NCI-H748 treated with DMSO at 0.1 percent for 48 hours (cell line): Measurements from ENCODE around the gene RAB11FIP2.

Experiments
- DNase-seq: peaks from one replicate; lab custom pipeline; 2025; lab: John Stamatoyannopoulos, UW

The RAB11FIP2 gene

DNA sequence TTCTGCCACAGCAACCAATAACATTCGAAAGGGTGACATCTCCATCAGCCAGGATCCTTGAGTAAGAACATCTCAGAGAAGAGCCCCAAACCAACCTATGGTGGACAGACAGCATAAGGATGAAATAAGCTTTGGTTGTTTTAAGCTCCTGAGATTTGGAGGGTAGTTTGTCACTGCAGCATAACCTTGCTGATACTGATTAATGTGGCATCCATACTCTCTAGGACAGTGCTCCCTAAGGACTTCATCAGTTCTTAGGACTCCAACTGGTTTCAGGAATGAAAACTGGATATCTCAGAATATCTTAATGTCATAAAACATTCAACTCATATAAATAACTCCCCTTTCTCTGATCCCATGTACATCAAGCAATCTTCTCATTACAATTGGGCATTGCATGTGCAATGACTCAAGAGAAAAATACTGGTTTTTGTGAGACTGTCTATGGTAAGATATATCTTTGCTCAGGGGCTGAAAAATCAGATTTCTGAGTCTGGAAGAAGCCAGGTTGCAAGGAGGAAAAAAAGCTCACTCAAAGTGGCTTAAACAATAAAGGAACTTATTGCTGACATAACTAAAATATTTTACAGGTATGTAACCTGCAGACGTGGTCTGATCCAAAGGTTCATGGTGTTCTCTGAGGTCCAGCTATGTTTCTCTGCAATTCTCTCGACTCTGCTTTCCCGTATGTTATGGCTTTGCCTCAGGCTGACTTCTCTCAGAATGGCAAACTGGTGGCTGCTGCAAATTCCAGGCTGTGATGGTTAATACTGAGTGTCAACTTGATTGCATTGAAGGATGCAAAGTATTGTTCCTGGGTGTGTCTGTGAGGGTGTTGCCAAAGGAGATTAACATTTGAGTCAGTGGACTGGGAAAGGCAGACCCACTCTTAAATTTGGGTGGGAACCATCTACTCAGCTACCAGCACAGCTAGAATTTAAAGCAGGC lies 65.7 kb downstream of the RAB11FIP2 start:
- DNase-seq: no peak

DNA sequence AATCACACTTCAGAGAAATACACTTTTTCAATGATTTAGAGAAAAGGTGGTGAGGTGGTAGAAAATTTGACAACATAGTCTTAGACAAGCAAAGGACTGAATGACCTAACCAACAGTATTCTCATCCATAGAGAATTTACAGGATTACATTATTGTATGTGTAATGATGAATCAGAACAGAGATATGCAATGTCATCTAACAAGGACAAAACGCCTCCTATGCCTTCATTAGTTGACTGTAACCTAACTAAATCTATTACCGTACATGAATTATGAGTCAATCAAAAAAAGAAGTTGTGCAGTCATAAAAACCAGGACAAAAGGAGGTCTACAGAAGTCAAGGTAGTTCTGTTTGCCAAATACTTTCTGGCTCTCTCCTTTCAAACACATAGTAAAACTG lies 66.5 kb downstream of the RAB11FIP2 start:
- DNase-seq: no peak

DNA sequence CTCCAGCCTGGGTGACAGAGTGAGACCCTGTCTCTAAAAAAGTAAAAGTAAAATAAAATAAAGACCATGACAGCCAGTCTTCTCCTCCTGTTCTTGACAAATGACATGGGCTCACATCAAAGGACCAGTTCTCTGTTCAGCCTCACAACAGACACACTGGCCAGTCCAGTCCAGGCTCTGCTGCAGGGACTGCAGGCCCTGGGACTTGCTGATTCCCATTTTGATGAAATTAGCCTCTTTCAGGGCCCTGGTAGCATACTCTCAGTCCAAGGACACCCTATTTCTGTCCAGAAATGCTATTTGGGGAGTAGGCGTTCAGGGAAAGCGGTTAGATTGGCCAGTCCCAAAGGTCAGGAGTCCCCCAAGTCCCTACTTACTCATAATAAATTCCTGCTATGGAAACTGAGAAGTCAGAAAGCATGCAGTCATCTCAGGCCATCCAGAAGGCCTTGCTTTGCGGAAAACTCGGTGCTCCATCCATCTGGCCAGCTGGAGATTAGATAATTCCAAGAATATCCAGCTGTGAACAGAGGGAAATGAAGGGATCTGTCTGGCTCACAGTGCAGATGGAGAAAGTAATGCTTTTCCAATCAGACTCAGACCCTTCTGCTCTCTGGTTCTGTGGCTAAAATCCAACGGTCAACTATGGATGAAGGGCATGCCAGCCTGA lies 74.4 kb downstream of the RAB11FIP2 start:
- no peak for DNase-seq

DNA sequence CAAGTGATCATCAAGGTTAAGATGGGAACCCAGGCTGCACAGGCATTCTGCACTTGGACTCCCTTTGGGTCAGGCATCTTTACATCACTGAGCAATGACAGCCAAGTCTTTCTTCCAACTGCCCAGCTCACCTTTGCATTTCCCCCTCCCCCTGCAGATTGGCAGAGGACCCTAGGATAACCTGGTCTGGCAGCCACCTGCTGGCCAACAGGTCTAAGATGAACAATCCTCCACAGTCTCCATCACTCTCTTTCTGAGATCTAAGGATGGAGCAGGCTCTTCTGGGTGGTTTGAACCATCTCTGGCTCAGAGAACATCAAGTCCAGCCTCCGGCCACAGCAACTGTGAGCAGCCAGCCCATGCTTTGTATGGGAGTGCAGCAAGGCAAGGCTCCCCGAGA lies 75.8 kb downstream of the RAB11FIP2 start:
- no peak for DNase-seq

DNA sequence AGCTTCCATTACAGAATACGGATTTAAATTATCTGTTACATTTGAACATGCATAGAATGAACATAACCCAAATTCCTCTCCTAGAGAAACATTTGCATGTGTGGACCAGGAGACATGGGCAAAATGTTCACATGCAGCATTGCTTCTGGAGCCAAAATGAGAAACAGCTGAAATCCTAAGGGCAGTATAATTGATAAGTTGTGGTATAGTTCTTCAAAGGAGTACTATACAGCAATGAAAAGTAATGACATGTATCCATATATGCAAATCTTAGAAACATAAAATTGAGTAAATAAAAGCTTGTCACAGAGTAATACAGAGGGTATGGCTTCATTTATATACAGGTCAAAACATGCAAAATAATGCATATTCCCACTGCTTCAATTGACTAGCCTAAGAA lies 77.1 kb downstream of the RAB11FIP2 start:
- no peak for DNase-seq

GRCh38 chr10:117968354-117969182 lies 78.2 kb downstream of the RAB11FIP2 start:
- no peak for DNase-seq

GRCh38 chr10:117967149-117967650 lies 79.5 kb downstream of the RAB11FIP2 start:
- DNase-seq: peak; percentile 90

DNA sequence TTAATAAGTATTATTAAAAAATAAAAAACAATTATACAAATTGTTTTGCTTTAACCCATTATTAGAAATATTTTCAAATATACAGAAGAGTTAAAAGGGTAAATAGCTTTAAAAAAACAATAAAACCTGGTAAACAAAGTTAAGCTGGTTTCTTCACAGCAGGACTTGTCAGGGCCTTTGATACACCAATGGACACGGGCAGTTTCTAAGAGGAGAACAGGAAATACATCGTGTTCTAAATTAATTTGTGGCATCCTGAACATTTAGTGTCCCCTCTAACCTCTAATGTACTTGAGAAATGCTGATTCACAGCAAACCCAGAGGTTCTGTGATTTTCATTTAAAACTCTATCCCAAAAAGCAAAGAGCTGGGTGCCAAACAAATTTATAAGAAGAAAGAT lies 80.8 kb downstream of the RAB11FIP2 start:
- DNase-seq: peak; percentile 12

GRCh38 chr10:117964536-117964935 lies 82.2 kb downstream of the RAB11FIP2 start:
- no peak for DNase-seq

GRCh38 chr10:117960345-117960935 lies 86.3 kb downstream of the RAB11FIP2 start:
- no peak for DNase-seq

DNA sequence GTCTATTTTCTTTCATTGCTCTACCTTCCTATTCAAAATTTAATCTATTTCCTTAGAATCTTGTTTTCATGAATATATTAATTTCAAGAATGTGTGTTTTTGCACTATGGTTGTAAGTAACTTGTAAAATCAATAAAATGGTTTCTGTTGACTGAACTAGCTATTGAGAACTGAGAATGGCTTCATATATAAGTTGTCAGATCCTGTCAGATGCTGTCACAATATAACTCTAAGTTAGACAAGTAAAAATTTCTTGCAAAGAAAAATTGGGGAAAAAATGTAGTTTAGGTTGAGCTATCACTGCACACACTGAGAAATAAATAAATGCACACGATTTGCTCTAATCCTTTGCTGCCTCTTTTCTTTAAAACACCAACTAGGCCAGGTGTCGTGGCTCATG lies 89.8 kb downstream of the RAB11FIP2 start:
- DNase-seq: no peak

DNA sequence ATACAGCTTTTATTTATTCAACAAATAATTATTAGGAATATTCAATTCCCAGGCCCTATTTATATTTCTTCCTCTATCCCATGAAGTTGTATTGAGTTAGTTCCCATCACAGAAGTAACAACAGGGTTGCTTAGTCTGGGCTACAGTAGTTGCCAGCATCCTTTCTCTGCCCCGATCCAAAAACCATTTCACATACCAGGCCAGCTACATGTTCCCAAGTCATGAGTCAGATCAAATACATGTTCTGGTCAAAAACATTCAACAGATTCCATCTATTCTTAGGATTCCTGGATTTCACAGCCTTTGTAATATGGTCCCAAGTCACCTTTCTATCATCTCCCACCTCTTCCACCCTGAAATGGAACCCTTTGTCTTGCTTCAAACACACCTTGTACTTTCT lies 91.6 kb downstream of the RAB11FIP2 start:
- DNase-seq: no peak
